K562 (cell line): ENCODE data around the gene ALKBH7. TPM values are rescaled to one million over a fixed set of nuclear protein-coding genes. Genes with fewer than 3 reads are reported as not detected.

Experiments used
- CHD4 ChIP-seq: fragments of 200-600 bp; sonication (generic); IDR thresholded peaks from 3 replicates; pipeline ENCODE4 v1.6.1; 2012; ENCODE audit warnings: low read depth, mild to moderate bottlenecking, mixed read lengths, low read length, inconsistent platforms; ENCODE audit not compliant: insufficient read depth, insufficient replicate concordance, poor library complexity, severe bottlenecking
- CHD7 ChIP-seq: fragments of 200-600 bp; sonication (generic); IDR thresholded peaks from one replicate; pipeline ENCODE4 v1.6.1; 2012; ENCODE audit warnings: mild to moderate bottlenecking, low read depth, low read length, inconsistent platforms
- CREM ChIP-seq: IDR thresholded peaks from 2 replicates; pipeline ENCODE4 v1.6.1; 2014; ENCODE audit warnings: antibody characterized with exemption, low read depth
- DPF2 ChIP-seq: fragments of 450-650 bp; IDR thresholded peaks from 2 replicates; pipeline ENCODE4 v1.6.1; 2016
- ESRRA ChIP-seq: fragments of 450-650 bp; IDR thresholded peaks from 2 replicates; pipeline ENCODE4 v1.6.1; 2014; ENCODE audit warnings: low read depth, mild to moderate bottlenecking, moderate library complexity, borderline replicate concordance
- FOS ChIP-seq: IDR thresholded peaks from 3 replicates; pipeline ENCODE4 v1.6.1; 2011; ENCODE audit not compliant: insufficient read length; ENCODE audit errors: extremely low read depth
- HIVEP1 ChIP-seq: fragments of 250-450 bp; sonication (Bioruptor Pico); IDR thresholded peaks from 2 replicates; pipeline ENCODE4 v1.4.0; 2020; ENCODE audit warnings: mild to moderate bottlenecking
- KDM5B ChIP-seq: fragments of 200-600 bp; sonication (generic); IDR thresholded peaks from 2 replicates; pipeline ENCODE4 v1.6.1; 2012; ENCODE audit warnings: low read depth, mild to moderate bottlenecking, moderate library complexity, low read length, control low read depth, inconsistent platforms; ENCODE audit not compliant: insufficient replicate concordance
- POLR2AphosphoS5 ChIP-seq: IDR thresholded peaks from 2 replicates; pipeline ENCODE4 v1.6.1; 2011; ENCODE audit warnings: mild to moderate bottlenecking, low read depth, low read length, moderate library complexity; ENCODE audit not compliant: control insufficient read depth, insufficient read depth
- RAD51 ChIP-seq: fragments of 450-650 bp; IDR thresholded peaks from 2 replicates; pipeline ENCODE4 v1.7.1; 2016; ENCODE audit warnings: low read depth, mild to moderate bottlenecking, borderline replicate concordance
- SAP30 ChIP-seq: fragments of 200-600 bp; sonication (generic); IDR thresholded peaks from 2 replicates; pipeline ENCODE4 v1.6.1; 2012; ENCODE audit warnings: borderline replicate concordance, low read depth, mild to moderate bottlenecking, moderate library complexity, low read length, control low read depth, inconsistent platforms; ENCODE audit not compliant: insufficient read depth, poor library complexity, severe bottlenecking
- TBP ChIP-seq: optimal IDR thresholded peaks from 2 replicates; pipeline ENCODE3; 2011; ENCODE audit warnings: low read depth, low read length, improper control_type of control experiment
- TFAM ChIP-seq: fragments of 250-450 bp; sonication (Bioruptor Pico); conservative IDR thresholded peaks from 2 replicates; pipeline ENCODE4 v1.5.0; 2021; ENCODE audit warnings: mild to moderate bottlenecking, moderate library complexity
- ZNF217 ChIP-seq: sonication (generic); formaldehyde crosslinking; IDR thresholded peaks from 2 replicates; pipeline ENCODE4 v1.8.0; 2022; ENCODE audit warnings: mild to moderate bottlenecking, missing genetic modification reagents
- ZNF507 ChIP-seq: conservative IDR thresholded peaks from 2 replicates; pipeline ENCODE4 v1.6.1; 2017; ENCODE audit warnings: missing genetic modification characterization, missing compliant biosample characterization
- ZNF668 ChIP-seq: fragments of 250-450 bp; sonication (Bioruptor Pico); IDR thresholded peaks from 2 replicates; pipeline ENCODE4 v1.8.0; 2022; ENCODE audit warnings: mild to moderate bottlenecking, inconsistent platforms
- ZZZ3 ChIP-seq: fragments of 450-650 bp; IDR thresholded peaks from 2 replicates; pipeline ENCODE4 v1.6.1; 2016; ENCODE audit warnings: antibody characterized with exemption, mild to moderate bottlenecking, moderate library complexity
- polyA plus RNA-seq, 8 experiments: library from polyadenylated mRNA; depleted of rRNA in 4 of 8; stranded (reverse) in 5 of 8; unstranded in 3 of 8; fragments of >200 nt; fragmentation: Nextera tagmentation in 2 of 8; fragmentation: Illumina TruSeq in 1 of 8; extraction: Ambion mirVana in 2 of 8; extraction: Trizol in 1 of 8; gene quantifications; 2 replicates each; pipeline versions ENCODE4 v1.2.1 to v1.2.3, GENCODE V29; 2011 to 2014; ENCODE audit warnings: inconsistent platforms in 1 of 8, missing spikeins in 1 of 8
- total RNA-seq, 7 experiments: library from RNA; depleted of rRNA in 6 of 7; stranded (reverse); fragments of >200 nt in 6 of 7; fragmentation: Illumina TruSeq in 2 of 7; extraction: Trizol in 2 of 7; gene quantifications; 2 replicates each; pipeline versions ENCODE4 v1.2.1 to v1.2.3, GENCODE V29; 2011 to 2021; ENCODE audit warnings: low replicate concordance in 1 of 7

ALKBH7 gene
- total and polyA plus RNA-seq, 9 of the 15 experiments (the other 6 are each of a cell fraction or from before 2014, with no cell fraction given) = 0.69 to 94.8 (median 17.6) TPM

- TF ChIP-seq CHD7 (no peak), ESRRA (0 out of 2 replicates have a peak, but pooled peaks have one; percentile 28), TBP (peak; percentile 73), ZNF507 (tag) (no peak), TFAM (CRISPR knock-in tag) (no peak), ZNF668 (CRISPR knock-in tag) (no peak), ZNF217 (CRISPR knock-in tag) (no peak), RAD51 (no peak), HIVEP1 (CRISPR knock-in tag) (no peak), KDM5B (peak; percentile 16), FOS (no peak), CREM (peak; percentile 93), SAP30 (peak; percentile 49), CHD4 (no peak), ZZZ3 (no peak), DPF2 (no peak), POLR2AphosphoS5 (peak; percentile 26; the same call in 1 of the 2 replicates)
Observed at GRCh38 chr19:6393074-6393982, 20.7 kb downstream of the ALKBH7 start, which contains the start of gene GTF2F1 (continued).
